Fibroblast of lung (primary cell): ENCODE data around the gene ERAP2. TPM values are rescaled to one million over a fixed set of nuclear protein-coding genes. Genes with fewer than 3 reads are reported as not detected.

ENCODE experiments used
- DNase-seq, 2 donors: peaks; one replicate each; pipeline versions ENCODE4 v3.0.0 to v3.0.0-alpha.2; 2010; ENCODE audit warnings: low read depth in 2 of 2
- H2AFZ ChIP-seq: 2 replicates; pipeline ENCODE4 v1.5.1; 2012; ENCODE audit warnings: low read length, control low read depth, inconsistent platforms
- H3K27ac ChIP-seq: 2 replicates; pipeline ENCODE4 v1.5.1; 2011; ENCODE audit warnings: low read length, control low read depth; ENCODE audit not compliant: insufficient read depth
- H3K27me3 ChIP-seq: 2 replicates; pipeline ENCODE4 v1.5.1; 2011; ENCODE audit warnings: mild to moderate bottlenecking, low read length; ENCODE audit not compliant: control insufficient read depth, insufficient read depth
- H3K36me3 ChIP-seq: 2 replicates; pipeline ENCODE4 v1.5.1; 2011; ENCODE audit warnings: low read length; ENCODE audit not compliant: control insufficient read depth, insufficient read depth
- H3K4me1 ChIP-seq: 2 replicates; pipeline ENCODE4 v1.5.1; 2011; ENCODE audit warnings: low read length; ENCODE audit not compliant: control insufficient read depth, insufficient read depth; ENCODE audit errors: extremely low read depth
- H3K4me2 ChIP-seq: 2 replicates; pipeline ENCODE4 v1.5.1; 2011; ENCODE audit warnings: low read length, control low read depth; ENCODE audit not compliant: insufficient read depth; ENCODE audit errors: extremely low read depth
- H3K4me3 ChIP-seq, 4 experiments: fragments of 200-600 bp in 1 of 4; sonication (generic) in 1 of 4; replicated peaks in 1 of 4; 2 replicates each; pipeline ENCODE4 v1.5.1; 2011 to 2016; ENCODE audit warnings: low read length in 4 of 4, low read depth in 3 of 4, mild to moderate bottlenecking in 3 of 4, control low read depth in 2 of 4, inconsistent platforms in 1 of 4, mixed read lengths in 1 of 4; ENCODE audit not compliant: insufficient read depth in 1 of 4; ENCODE audit errors: control extremely low read depth in 1 of 4
- H3K79me2 ChIP-seq: 2 replicates; pipeline ENCODE4 v1.5.1; 2012; ENCODE audit warnings: mild to moderate bottlenecking, low read length, inconsistent platforms; ENCODE audit not compliant: control insufficient read depth, insufficient read depth
- H3K9ac ChIP-seq: 2 replicates; pipeline ENCODE4 v1.5.1; 2011; ENCODE audit warnings: mild to moderate bottlenecking, low read length, control low read depth; ENCODE audit not compliant: insufficient read depth
- H3K9me3 ChIP-seq: 2 replicates; pipeline ENCODE4 v1.5.1; 2012; ENCODE audit warnings: low read depth, low read length; ENCODE audit not compliant: control insufficient read depth, insufficient read depth
- H4K20me1 ChIP-seq: 2 replicates; pipeline ENCODE4 v1.5.1; 2011; ENCODE audit warnings: low read length; ENCODE audit not compliant: control insufficient read depth, insufficient read depth; ENCODE audit errors: extremely low read depth
- CTCF ChIP-seq, 2 donors: IDR thresholded peaks in 1 of 2; conservative IDR thresholded peaks in 1 of 2; 1 replicate in 1 of 2; 2 replicates in 1 of 2; pipeline ENCODE4 v1.5.1; 2011 to 2012; ENCODE audit warnings: low read length in 2 of 2, control low read depth in 1 of 2, inconsistent platforms in 1 of 2, low read depth in 1 of 2, mild to moderate bottlenecking in 1 of 2
- EZH2 ChIP-seq: IDR thresholded peaks from 2 replicates; pipeline ENCODE4 v1.5.1; 2012; ENCODE audit warnings: low read length, control low read depth, mild to moderate bottlenecking; ENCODE audit errors: missing control alignments
- polyA plus RNA-seq, 2 donors: library from polyadenylated mRNA; depleted of rRNA in 1 of 2; stranded (reverse) in 1 of 2; unstranded in 1 of 2; fragments of >200 nt; gene quantifications; 2 replicates each; pipeline ENCODE4 v1.2.1, GENCODE V29; 2011 to 2012; ENCODE audit warnings: missing spikeins in 1 of 2
- total RNA-seq: library from RNA; depleted of rRNA; stranded (reverse); fragments of >200 nt; gene quantifications from 2 replicates; pipeline ENCODE4 v1.2.1, GENCODE V29; 2014

ERAP2 gene
- total and polyA plus RNA-seq, 2 donors (not counting 1 experiment from before 2014, with no cell fraction given): 70.9 to 180 TPM

GRCh38 chr5:96859375-96859774, 16.9 kb upstream of the ERAP2 start:
- Histone ChIP-seq H3K79me2 (no peaks in the 10 kb centered on the region), H2AFZ (no peak overlapping the region)
- TF ChIP-seq EZH2 (no peak), CTCF (conservative IDR thresholded peaks at IDR 0.05 in 1 of 2, IDR thresholded peaks at IDR 0.05 in 1 of 2; ENCODE audit: low read depth in 1 of 2, low read length in 2 of 2) (no peak)

GRCh38 chr5:96861076-96861475, 15.2 kb upstream of the ERAP2 start:
- H3K9ac ChIP-seq: no peak overlapping the region
- H3K79me2 ChIP-seq: no peaks in the 10 kb centered on the region
- no peak overlapping the region for H3K4me3 ChIP-seq
- no peak for DNase-seq
- no peaks in the 10 kb centered on the region for H3K27me3 ChIP-seq
- H2AFZ ChIP-seq: no peak overlapping the region
- H3K27ac ChIP-seq: no peak overlapping the region
- no peak overlapping the region for H3K4me2 ChIP-seq
- no peaks in the 10 kb centered on the region for H3K4me1 ChIP-seq
- no peak for TF ChIP-seq CTCF (conservative IDR thresholded peaks at IDR 0.05 in 1 of 2, IDR thresholded peaks at IDR 0.05 in 1 of 2; ENCODE audit: low read depth in 1 of 2, low read length in 2 of 2)
- no peak for TF ChIP-seq EZH2
- H4K20me1 ChIP-seq: no peaks in the 10 kb centered on the region
- no peaks in the 10 kb centered on the region for H3K36me3 ChIP-seq
- no peaks in the 10 kb centered on the region for H3K9me3 ChIP-seq

More at GRCh38 chr5:96859375-96859774, 16.9 kb upstream of the ERAP2 start:
- Histone ChIP-seq H4K20me1 (no peaks in the 10 kb centered on the region), H3K9me3 (no peaks in the 10 kb centered on the region), H3K27ac (no peak overlapping the region), H3K4me1 (peaks cover 2% of the 10 kb centered on the region), H3K9ac (no peak overlapping the region), H3K4me3 (no peak overlapping the region), H3K36me3 (no peaks in the 10 kb centered on the region), H3K4me2 (no peak overlapping the region), H3K27me3 (no peaks in the 10 kb centered on the region)
- DNase-seq: no peak

- no peak overlapping the region for H3K4me2 ChIP-seq
- DNase-seq: no peak
- H3K27ac ChIP-seq: no peak overlapping the region
- no peak overlapping the region for H3K4me3 ChIP-seq
- no peaks in the 10 kb centered on the region for H3K36me3 ChIP-seq
- no peaks in the 10 kb centered on the region for H3K27me3 ChIP-seq
- H4K20me1 ChIP-seq: no peaks in the 10 kb centered on the region
- H3K9me3 ChIP-seq: no peaks in the 10 kb centered on the region
- no peak overlapping the region for H3K9ac ChIP-seq
- no peak for TF ChIP-seq EZH2
- no peak for TF ChIP-seq CTCF (conservative IDR thresholded peaks at IDR 0.05 in 1 of 2, IDR thresholded peaks at IDR 0.05 in 1 of 2; ENCODE audit: low read depth in 1 of 2, low read length in 2 of 2)
- H2AFZ ChIP-seq: no peak overlapping the region
- H3K79me2 ChIP-seq: no peaks in the 10 kb centered on the region
- no peaks in the 10 kb centered on the region for H3K4me1 ChIP-seq
Measured at GRCh38 chr5:96863114-96863513, 13.2 kb upstream of the ERAP2 start.
